Gastroesophageal sphincter (tissue), 4 donors: ENCODE measurements around the gene PTPRG. TPM values are rescaled to one million over a fixed set of nuclear protein-coding genes. Genes with fewer than 3 reads are reported as not detected.

Experiments used
- ATAC-seq: fragments of 150-250 bp; one replicate; pipeline ENCODE4 v1.9.1; 2016; ENCODE audit warnings: mild to moderate bottlenecking, moderate library complexity
- H3K27ac ChIP-seq, 4 donors: fragments of 200-600 bp; sonication (generic) in 3 of 4; 1 replicate in 3 of 4; 2 replicates in 1 of 4; pipeline ENCODE4 v1.5.1; 2016 to 2019
- H3K27me3 ChIP-seq: fragments of 200-600 bp; sonication (generic); one replicate; pipeline ENCODE4 v1.5.1; 2019
- H3K36me3 ChIP-seq, 2 donors: fragments of 200-600 bp; sonication (generic); one replicate each; pipeline ENCODE4 v1.5.1; 2019; ENCODE audit warnings: control low read depth in 1 of 2
- H3K4me1 ChIP-seq, 3 donors: fragments of 200-600 bp; sonication (generic); 1 replicate in 2 of 3; 2 replicates in 1 of 3; pipeline ENCODE4 v1.5.1; 2016 to 2019; ENCODE audit warnings: control low read depth in 2 of 3
- H3K4me3 ChIP-seq, 2 donors: fragments of 200-600 bp; sonication (generic); one replicate each; pipeline ENCODE4 v1.5.1; 2019; ENCODE audit warnings: mild to moderate bottlenecking in 1 of 2, moderate library complexity in 1 of 2
- H3K9me3 ChIP-seq, 3 donors: fragments of 200-600 bp; sonication (generic); one replicate each; pipeline ENCODE4 v1.5.1; 2017 to 2019; ENCODE audit warnings: control low read depth in 2 of 3
- CTCF ChIP-seq, 4 experiments: fragments of 200-600 bp in 2 of 4; fragments of 450-650 bp in 2 of 4; sonication (generic) in 1 of 4; IDR thresholded peaks; one replicate each; pipeline ENCODE4 v1.5.1; 2017 to 2019; ENCODE audit warnings: antibody characterized with exemption in 4 of 4, mild to moderate bottlenecking in 2 of 4, moderate library complexity in 2 of 4
- EP300 ChIP-seq: sonication (generic); formaldehyde crosslinking; IDR thresholded peaks from one replicate; pipeline ENCODE4 v1.6.1; 2017; ENCODE audit warnings: antibody characterized with exemption, mild to moderate bottlenecking
- POLR2A ChIP-seq, 2 donors: fragments of 450-650 bp; IDR thresholded peaks; one replicate each; pipeline ENCODE4 v1.6.1; 2017; ENCODE audit warnings: antibody characterized with exemption in 2 of 2, mild to moderate bottlenecking in 2 of 2, moderate library complexity in 1 of 2
- POLR2AphosphoS5 ChIP-seq: sonication (generic); formaldehyde crosslinking; IDR thresholded peaks from one replicate; pipeline ENCODE4 v1.6.1; 2017; ENCODE audit warnings: antibody characterized with exemption
- WGBS, 2 donors: methylation state at CpG; one replicate each; pipeline ENCODE4 v1.1.5; 2018; ENCODE audit warnings: low coverage in 1 of 2; 5-methylcytosine and 5-hydroxymethylcytosine counted together
- total RNA-seq, 4 donors: library from RNA; depleted of rRNA; stranded (reverse); fragments of >200 nt; gene quantifications; one replicate each; pipeline ENCODE4 v1.1.0, GENCODE V29; 2016

The PTPRG gene
- total RNA-seq, 4 donors from 2014 or later, result 48.7 to 81.9 (median 52.8) TPM

DNA sequence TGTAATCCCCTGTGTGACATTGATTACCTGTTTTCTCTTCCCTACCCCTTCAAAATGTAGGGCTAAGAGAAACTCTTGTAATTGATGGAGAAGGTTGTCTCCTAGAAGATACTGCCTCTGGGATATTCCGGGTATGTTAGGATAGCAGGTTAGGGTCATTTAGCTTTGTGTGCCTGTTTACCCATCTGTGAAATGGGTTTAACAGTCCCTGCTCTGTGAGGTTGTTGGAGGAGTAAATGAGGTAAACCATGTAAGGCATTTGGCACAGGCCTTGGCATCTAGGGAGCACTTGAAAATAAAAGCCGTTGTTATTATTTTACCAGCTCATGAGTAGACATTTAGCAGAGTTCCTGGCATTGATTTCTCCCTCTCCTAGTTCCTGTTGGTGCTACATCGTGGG is 16.4 kb downstream of the PTPRG start:
- TF ChIP-seq POLR2AphosphoS5, result no peak
- TF ChIP-seq EP300, result no peak
- TF ChIP-seq POLR2A (IDR thresholded peaks at IDR 0.05), result no peak
- no peak for TF ChIP-seq CTCF (IDR thresholded peaks at IDR 0.05)
- WGBS, 2 donors, result 75 to 100% methylated on average over 1 to 2 of the region's 3 CpGs
- no peaks in the 10 kb centered on the region for H3K27me3 ChIP-seq
- H3K27ac ChIP-seq, result no peak overlapping the region
- H3K4me1 ChIP-seq, result peaks cover 0 to 14% (median 0%) of the 10 kb centered on the region in 3 donors
- H3K36me3 ChIP-seq, result no peaks in the 10 kb centered on the region
- H3K9me3 ChIP-seq, result no peaks in the 10 kb centered on the region
- ATAC-seq, result no peak
- no peak overlapping the region for H3K4me3 ChIP-seq

DNA sequence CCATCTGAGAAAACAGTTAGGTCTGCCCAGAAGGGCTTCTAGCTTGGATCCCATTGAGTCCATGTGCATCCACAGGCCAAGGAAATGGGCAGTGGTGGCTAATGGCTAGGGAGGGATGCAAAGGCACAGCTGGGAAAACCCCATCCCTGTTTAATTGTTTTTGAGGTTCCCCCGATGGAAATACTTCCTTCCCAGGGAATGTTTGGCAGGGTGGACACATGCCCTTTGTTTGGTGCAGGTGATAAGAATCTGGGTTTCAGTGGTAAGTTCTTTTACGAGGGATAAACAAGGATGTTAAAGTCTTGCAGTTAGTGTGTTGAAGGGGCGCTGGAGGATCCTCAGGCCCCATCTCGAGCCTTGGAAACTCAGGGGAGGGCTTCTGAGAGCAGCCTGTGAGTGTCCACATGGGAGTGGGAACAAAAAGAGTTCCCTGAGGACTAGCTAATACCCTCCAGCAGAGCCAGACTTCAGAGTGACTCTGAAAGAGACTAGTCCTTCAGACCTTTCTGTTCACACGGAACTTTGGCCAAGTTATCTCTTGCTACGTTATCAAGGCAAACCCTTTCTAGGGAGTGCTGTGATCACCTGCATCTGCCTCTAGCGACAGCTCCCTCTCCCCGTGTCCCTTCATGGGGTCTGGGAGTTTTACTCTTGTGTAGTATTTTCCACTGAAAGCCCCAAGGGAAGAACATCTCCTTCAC is 17.4 kb downstream of the PTPRG start:
- no peaks in the 10 kb centered on the region for H3K9me3 ChIP-seq
- ATAC-seq, result no peak
- no peak overlapping the region for H3K4me3 ChIP-seq
- H3K4me1 ChIP-seq, result peaks cover 0 to 18% (median 0%) of the 10 kb centered on the region in 3 donors
- H3K36me3 ChIP-seq, result no peaks in the 10 kb centered on the region
- H3K27me3 ChIP-seq, result no peaks in the 10 kb centered on the region
- WGBS, 2 donors, result 50 to 77% methylated on average over 3 to 6 of the region's 8 CpGs
- H3K27ac ChIP-seq, result no peak overlapping the region
- TF ChIP-seq CTCF (IDR thresholded peaks at IDR 0.05), result no peak
- TF ChIP-seq EP300, result no peak
- no peak for TF ChIP-seq POLR2A (IDR thresholded peaks at IDR 0.05)
- no peak for TF ChIP-seq POLR2AphosphoS5

DNA sequence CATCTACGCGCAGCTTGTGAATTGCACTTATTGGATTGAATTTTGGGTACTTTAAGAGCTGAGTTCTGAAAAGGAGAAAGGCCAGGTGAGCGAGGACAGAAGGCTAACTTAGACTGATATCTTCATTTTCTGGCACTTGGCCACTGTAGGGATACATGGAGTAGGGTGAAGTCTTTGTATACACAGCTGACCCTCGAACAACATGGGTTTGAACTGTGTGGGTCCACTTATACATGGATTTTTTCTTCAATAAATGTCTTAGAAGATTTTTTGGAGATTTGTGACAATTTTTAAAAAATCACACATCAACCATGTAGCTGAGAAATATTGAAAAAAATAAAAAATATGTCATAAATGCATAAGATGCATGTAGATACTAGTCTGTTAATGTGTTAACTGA is 18.3 kb downstream of the PTPRG start:
- ATAC-seq, result no peak
- TF ChIP-seq POLR2AphosphoS5, result no peak
- Histone ChIP-seq H3K27me3 (no peaks in the 10 kb centered on the region), H3K9me3 (no peaks in the 10 kb centered on the region), H3K4me3 (no peak overlapping the region), H3K4me1 (peaks cover 0 to 24% (median 0%) of the 10 kb centered on the region in 3 donors), H3K27ac (no peak overlapping the region), H3K36me3 (no peaks in the 10 kb centered on the region)
- 94 to 100% methylated on average over 4 of the region's 4 CpGs for WGBS, 2 donors

DNA sequence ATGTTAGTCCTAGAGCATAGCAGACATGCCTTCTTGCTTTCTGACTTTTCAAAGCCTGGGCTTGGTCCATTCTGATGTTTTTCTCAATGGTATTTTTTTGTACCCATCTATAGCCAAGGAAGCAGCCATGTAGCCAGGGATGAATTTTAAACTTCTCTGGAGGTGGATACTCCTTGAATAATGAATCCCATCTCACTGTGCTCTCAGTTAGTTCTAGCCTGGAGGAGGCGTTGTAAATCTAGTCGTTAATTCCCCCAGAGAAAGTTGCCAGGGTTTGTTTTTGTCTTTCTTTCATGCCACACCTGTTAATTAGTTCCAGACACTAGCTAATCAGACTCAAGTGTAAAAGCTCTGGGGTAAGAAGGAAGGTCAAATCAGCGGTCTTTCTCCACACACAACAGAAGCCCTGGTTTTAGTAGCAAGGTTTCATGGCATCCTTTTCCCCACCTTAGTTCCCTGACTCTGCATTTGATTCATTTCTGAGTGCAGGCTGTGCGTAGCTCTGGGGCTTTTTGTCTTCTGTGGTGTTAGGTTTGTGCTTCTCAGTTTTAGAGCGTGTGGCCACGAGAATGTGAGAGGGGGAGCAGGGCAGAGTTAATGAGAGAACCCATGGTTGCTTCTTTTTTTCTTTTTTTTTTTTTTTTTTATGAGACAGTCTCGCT is 19.7 kb downstream of the PTPRG start:
- 75 to 80% methylated on average over 1 to 4 of the region's 7 CpGs for WGBS, 2 donors
- Histone ChIP-seq H3K27ac (no peak overlapping the region), H3K4me1 (peaks cover 0 to 24% (median 0%) of the 10 kb centered on the region in 3 donors), H3K27me3 (no peaks in the 10 kb centered on the region), H3K36me3 (no peaks in the 10 kb centered on the region), H3K4me3 (no peak overlapping the region), H3K9me3 (no peaks in the 10 kb centered on the region)
- no peak for ATAC-seq
- TF ChIP-seq POLR2AphosphoS5, result no peak
- TF ChIP-seq POLR2A (IDR thresholded peaks at IDR 0.05), result no peak
- no peak for TF ChIP-seq CTCF (IDR thresholded peaks at IDR 0.05)
- TF ChIP-seq EP300, result no peak

DNA sequence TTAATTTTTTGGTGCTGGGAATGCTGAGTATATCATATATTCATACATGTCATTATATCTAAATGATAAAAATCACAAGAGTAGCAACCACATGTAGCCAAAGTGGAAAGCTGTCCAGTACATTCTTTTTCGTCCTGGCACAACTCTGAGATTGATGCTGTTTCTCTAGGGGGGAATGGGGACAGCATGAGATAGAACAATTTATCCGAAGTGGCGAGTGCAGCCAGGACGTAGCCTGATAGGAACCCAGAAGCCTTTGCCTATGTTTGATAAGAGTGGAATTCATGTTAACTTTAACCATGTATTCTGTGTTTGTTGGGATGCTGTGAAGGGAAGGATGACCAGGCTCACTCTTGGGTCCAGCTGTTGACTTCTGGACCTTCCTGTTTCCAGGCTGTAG is 20.9 kb downstream of the PTPRG start:
- no peak overlapping the region for H3K4me3 ChIP-seq
- no peak overlapping the region for H3K27ac ChIP-seq
- TF ChIP-seq CTCF (IDR thresholded peaks at IDR 0.05), result no peak
- no peak for TF ChIP-seq POLR2AphosphoS5
- TF ChIP-seq EP300, result no peak
- TF ChIP-seq POLR2A (IDR thresholded peaks at IDR 0.05), result no peak
- no peak for ATAC-seq
- no peaks in the 10 kb centered on the region for H3K27me3 ChIP-seq
- H3K9me3 ChIP-seq, result no peaks in the 10 kb centered on the region
- 61 to 75% methylated on average over 3 to 4 of the region's 4 CpGs for WGBS, 2 donors
- H3K36me3 ChIP-seq, result no peaks in the 10 kb centered on the region
- H3K4me1 ChIP-seq, result peaks cover 0 to 24% (median 0%) of the 10 kb centered on the region in 3 donors
